ENCODE data around the gene TMCC1. TPM values are rescaled to one million over a fixed set of nuclear protein-coding genes. Genes with fewer than 3 reads are reported as not detected.
A peak's percentile ranks its signal among the peaks of the same experiment; 100 is the strongest.

TMCC1 gene
- total RNA-seq, 2 donors from 2014 or later = 21.5 to 34.5 TPM

- Mint-ChIP-seq H3K4me1 (ENCODE audit: low read depth in 2 of 2) (peaks cover 24 to 33% of the 10 kb centered on the region in 2 donors), H3K27ac (no peak overlapping the region), H3K36me3 (no peaks in the 10 kb centered on the region), H3K4me3 (no peak overlapping the region), H3K9me3 (no peaks in the 10 kb centered on the region), H3K27me3 (no peaks in the 10 kb centered on the region)
- ATAC-seq (no peak), DNase-seq (ENCODE audit: low spot score) (peak; percentile 54)
These were observed 269.9 kb downstream of the TMCC1 start for GRCh38 chr3:129623447-129624118.

- H3K27me3 Mint-ChIP-seq = no peaks in the 10 kb centered on the region
- H3K36me3 Mint-ChIP-seq = no peaks in the 10 kb centered on the region
- ATAC-seq (no peak), DNase-seq (ENCODE audit: low spot score) (peak; percentile 58)
- H3K4me3 Mint-ChIP-seq = no peak overlapping the region
- peaks cover 20 to 32% of the 10 kb centered on the region in 2 donors for H3K4me1 Mint-ChIP-seq (ENCODE audit: low read depth in 2 of 2)
- H3K27ac Mint-ChIP-seq = no peak overlapping the region
- H3K9me3 Mint-ChIP-seq = no peaks in the 10 kb centered on the region
These were observed 270.6 kb downstream of the TMCC1 start for GRCh38 chr3:129622933-129623332.

DNA sequence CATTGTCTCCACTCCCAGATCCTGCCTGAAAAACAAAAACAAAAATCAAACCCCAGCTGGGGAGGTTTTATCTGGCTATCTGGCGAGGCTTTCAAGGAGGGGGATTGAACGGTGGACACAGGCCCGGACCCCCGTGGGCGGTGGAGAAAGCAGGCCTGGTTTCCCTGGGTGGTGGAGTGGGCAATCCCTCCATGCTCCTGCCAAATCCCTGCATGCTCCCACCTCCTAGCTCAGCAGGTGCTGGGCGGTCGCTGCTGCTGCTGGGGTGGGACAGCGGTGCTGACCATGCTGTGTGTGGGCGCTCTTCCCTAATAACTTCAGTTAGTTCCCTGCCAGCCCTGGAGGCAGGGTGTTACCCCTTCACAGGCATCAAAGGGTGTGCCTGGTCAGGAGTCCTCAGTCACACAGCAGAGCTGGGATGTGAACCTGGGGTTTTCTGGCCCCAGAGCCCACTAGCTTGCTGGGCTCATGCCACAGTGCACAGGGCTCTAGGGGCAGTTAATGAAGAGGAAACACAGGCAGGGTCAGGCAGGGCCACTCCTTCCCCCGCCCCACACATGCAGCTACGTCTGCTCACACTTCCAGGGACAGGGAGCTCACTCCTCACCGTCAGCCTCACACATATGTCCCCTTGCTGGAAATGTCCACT lies 271.2 kb downstream of the TMCC1 start:
- ATAC-seq = no peak
- H3K27ac Mint-ChIP-seq = no peak overlapping the region
- H3K4me3 Mint-ChIP-seq = no peak overlapping the region
- H3K9me3 Mint-ChIP-seq = no peaks in the 10 kb centered on the region
- no peaks in the 10 kb centered on the region for H3K36me3 Mint-ChIP-seq
- DNase-seq (ENCODE audit: low spot score) = no peak
- peaks cover 14 to 27% of the 10 kb centered on the region in 2 donors for H3K4me1 Mint-ChIP-seq (ENCODE audit: low read depth in 2 of 2)
- no peaks in the 10 kb centered on the region for H3K27me3 Mint-ChIP-seq

- ATAC-seq (no peak), DNase-seq (ENCODE audit: low spot score) (peak; percentile 44)
- no peak overlapping the region for H3K27ac Mint-ChIP-seq
- H3K36me3 Mint-ChIP-seq = no peaks in the 10 kb centered on the region
- no peaks in the 10 kb centered on the region for H3K27me3 Mint-ChIP-seq
- H3K4me1 Mint-ChIP-seq (ENCODE audit: low read depth in 2 of 2) = peaks cover 11 to 26% of the 10 kb centered on the region in 2 donors
- no peak overlapping the region for H3K4me3 Mint-ChIP-seq
- no peaks in the 10 kb centered on the region for H3K9me3 Mint-ChIP-seq
These were observed 271.8 kb downstream of the TMCC1 start for GRCh38 chr3:129621626-129622225.

GRCh38 chr3:129620828-129621559 lies 272.5 kb downstream of the TMCC1 start:
- Mint-ChIP-seq H3K27ac (no peak overlapping the region), H3K4me1 (ENCODE audit: low read depth in 2 of 2) (peaks cover 7 to 22% of the 10 kb centered on the region in 2 donors), H3K4me3 (no peak overlapping the region), H3K27me3 (no peaks in the 10 kb centered on the region), H3K9me3 (no peaks in the 10 kb centered on the region), H3K36me3 (no peaks in the 10 kb centered on the region)
- ATAC-seq = no peak
- peak; percentile 53 for DNase-seq (ENCODE audit: low spot score)

DNA sequence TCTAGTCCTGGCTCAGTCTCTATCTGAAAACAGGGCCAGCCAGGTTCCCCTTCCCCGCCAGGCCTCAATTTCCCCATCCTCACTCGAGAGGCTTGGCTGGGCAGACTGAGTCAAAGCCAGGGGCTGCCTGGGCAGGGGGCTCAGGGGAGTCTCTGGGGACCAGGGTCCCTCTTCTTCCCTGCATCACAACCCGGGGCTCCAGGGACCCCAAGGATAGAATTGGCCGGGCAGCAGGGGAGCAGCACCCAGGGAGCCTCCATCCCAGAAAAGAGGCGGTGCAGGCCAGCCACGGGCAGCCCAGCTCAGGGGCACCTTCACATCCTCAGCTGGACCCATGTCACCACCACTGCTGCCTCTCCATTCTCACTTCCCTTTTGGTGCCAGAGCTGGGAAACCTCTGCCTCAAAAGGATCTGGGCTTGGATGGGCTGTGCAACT lies 273.8 kb downstream of the TMCC1 start:
- Mint-ChIP-seq H3K4me1 (ENCODE audit: low read depth in 2 of 2) (peaks cover 4 to 20% of the 10 kb centered on the region in 2 donors), H3K36me3 (no peaks in the 10 kb centered on the region), H3K4me3 (no peak overlapping the region), H3K9me3 (no peaks in the 10 kb centered on the region), H3K27me3 (no peaks in the 10 kb centered on the region), H3K27ac (no peak overlapping the region)
- ATAC-seq (no peak), DNase-seq (ENCODE audit: low spot score) (peak; percentile 39)

GRCh38 chr3:129618901-129619671 lies 274.4 kb downstream of the TMCC1 start:
- H3K36me3 Mint-ChIP-seq = no peaks in the 10 kb centered on the region
- ATAC-seq = no peak
- no peak overlapping the region for H3K27ac Mint-ChIP-seq
- peaks cover 4 to 16% of the 10 kb centered on the region in 2 donors for H3K4me1 Mint-ChIP-seq (ENCODE audit: low read depth in 2 of 2)
- H3K9me3 Mint-ChIP-seq = no peaks in the 10 kb centered on the region
- no peak overlapping the region for H3K4me3 Mint-ChIP-seq
- no peaks in the 10 kb centered on the region for H3K27me3 Mint-ChIP-seq
- DNase-seq (ENCODE audit: low spot score) = peak; percentile 56

DNA sequence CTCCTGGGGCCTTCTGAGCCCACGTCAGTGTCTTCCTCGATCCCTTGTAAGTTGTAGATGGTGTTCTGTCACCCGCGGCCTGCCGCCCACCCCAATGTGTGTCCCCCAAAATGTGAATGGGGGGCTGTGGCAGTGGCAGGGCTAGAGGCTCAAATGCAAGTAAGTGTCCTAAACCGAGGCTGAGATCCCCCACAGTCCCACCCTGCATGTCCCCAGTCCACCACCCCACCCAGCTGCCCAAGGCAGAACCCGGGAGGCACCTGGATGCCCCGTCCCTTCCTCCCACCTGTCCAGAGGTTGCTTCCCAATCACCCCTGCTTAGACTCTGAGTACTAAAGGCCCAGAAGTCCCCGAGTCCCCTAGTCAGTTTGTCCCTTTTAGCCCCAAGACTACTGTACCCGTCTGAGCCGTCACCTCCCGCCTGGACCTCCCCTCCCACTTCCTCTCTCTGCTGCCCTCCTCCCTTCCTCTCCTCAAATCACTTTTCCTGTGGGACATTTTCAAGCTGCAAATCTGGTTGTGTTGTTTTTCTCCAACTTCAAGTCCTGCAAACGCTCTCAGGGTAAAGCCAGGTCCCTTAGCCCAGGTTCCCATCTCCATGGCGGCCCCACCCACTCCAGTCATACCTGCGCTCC lies 275.2 kb downstream of the TMCC1 start:
- DNase-seq (ENCODE audit: low spot score) = no peak
- Mint-ChIP-seq H3K27ac (no peak overlapping the region), H3K9me3 (no peaks in the 10 kb centered on the region), H3K4me1 (ENCODE audit: low read depth in 2 of 2) (peaks cover 4 to 16% of the 10 kb centered on the region in 2 donors), H3K27me3 (no peaks in the 10 kb centered on the region), H3K4me3 (no peak overlapping the region), H3K36me3 (no peaks in the 10 kb centered on the region)
- no peak for ATAC-seq

DNA sequence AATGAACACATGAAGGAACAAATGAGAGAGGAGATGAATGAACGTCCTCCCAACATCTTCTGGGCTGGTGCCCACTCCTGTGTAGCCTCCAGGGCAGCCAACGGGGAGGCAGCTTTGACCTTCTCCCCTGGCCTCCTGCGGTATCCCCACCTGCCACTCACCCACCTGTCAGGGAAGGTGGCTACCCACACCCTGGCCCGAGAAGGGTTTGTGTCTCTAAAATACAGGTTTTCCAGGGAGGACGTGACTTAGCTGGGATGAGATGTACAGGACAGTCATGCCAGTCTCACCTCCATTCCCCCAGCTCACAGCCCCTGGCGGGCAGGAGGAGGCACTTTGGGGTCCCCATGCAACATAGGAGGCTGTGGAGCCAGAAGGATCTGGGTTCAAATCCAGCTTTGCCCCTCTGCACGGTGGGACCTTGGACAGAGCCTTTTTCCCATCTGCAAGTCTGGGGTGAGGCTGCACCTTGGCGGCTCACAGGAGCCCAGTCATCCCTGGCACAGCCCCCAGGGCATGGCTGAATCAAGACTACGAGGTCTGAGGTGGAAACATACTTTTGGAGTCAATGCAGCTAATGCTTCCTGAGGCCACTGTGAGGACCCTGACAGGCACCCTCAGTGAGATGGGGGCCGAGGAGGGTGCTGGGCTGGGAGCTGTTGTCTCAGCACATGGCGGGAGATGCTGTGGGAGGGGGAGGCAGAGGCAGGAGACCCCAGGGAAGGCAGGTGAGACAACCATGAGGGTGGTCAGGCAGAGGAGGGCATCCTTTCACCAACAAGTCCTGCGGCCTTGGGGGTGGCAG lies 275.9 kb downstream of the TMCC1 start:
- Mint-ChIP-seq H3K27ac (no peak overlapping the region), H3K36me3 (no peaks in the 10 kb centered on the region), H3K4me1 (ENCODE audit: low read depth in 2 of 2) (peaks cover 4 to 16% of the 10 kb centered on the region in 2 donors), H3K27me3 (no peaks in the 10 kb centered on the region), H3K4me3 (no peak overlapping the region), H3K9me3 (no peaks in the 10 kb centered on the region)
- DNase-seq (ENCODE audit: low spot score) (no peak), ATAC-seq (no peak)

- ATAC-seq (no peak), DNase-seq (ENCODE audit: low spot score) (no peak)
- H3K36me3 Mint-ChIP-seq = no peaks in the 10 kb centered on the region
- no peak overlapping the region for H3K27ac Mint-ChIP-seq
- no peaks in the 10 kb centered on the region for H3K9me3 Mint-ChIP-seq
- no peaks in the 10 kb centered on the region for H3K27me3 Mint-ChIP-seq
- H3K4me1 Mint-ChIP-seq (ENCODE audit: low read depth in 2 of 2) = peaks cover 5 to 18% of the 10 kb centered on the region in 2 donors
- no peak overlapping the region for H3K4me3 Mint-ChIP-seq
These were observed 276.8 kb downstream of the TMCC1 start for GRCh38 chr3:129616713-129617112.

DNA sequence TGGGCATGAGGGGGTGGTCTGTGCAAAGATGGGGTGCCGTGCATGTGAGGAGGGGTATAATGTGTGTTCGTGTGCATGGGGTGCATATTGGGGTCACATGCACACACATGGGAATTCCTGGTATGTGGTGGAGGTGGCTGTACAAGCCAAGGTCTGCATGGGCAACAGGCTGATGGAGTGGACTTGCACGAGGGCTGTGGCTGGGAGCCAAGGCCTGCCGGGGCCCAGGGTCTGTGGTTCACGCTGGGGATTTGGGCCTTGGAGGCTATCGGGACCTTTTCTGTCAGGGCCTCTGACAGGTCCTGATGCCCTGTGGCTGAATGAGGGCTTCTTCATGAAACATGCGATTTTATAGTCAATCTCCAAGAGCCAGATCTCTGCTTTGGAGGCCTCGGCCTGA lies 277.2 kb downstream of the TMCC1 start:
- no peaks in the 10 kb centered on the region for H3K36me3 Mint-ChIP-seq
- H3K9me3 Mint-ChIP-seq = no peaks in the 10 kb centered on the region
- H3K4me3 Mint-ChIP-seq = no peak overlapping the region
- H3K27ac Mint-ChIP-seq = no peak overlapping the region
- DNase-seq (ENCODE audit: low spot score) (no peak), ATAC-seq (no peak)
- peaks cover 9 to 22% of the 10 kb centered on the region in 2 donors for H3K4me1 Mint-ChIP-seq (ENCODE audit: low read depth in 2 of 2)
- H3K27me3 Mint-ChIP-seq = no peaks in the 10 kb centered on the region

DNA sequence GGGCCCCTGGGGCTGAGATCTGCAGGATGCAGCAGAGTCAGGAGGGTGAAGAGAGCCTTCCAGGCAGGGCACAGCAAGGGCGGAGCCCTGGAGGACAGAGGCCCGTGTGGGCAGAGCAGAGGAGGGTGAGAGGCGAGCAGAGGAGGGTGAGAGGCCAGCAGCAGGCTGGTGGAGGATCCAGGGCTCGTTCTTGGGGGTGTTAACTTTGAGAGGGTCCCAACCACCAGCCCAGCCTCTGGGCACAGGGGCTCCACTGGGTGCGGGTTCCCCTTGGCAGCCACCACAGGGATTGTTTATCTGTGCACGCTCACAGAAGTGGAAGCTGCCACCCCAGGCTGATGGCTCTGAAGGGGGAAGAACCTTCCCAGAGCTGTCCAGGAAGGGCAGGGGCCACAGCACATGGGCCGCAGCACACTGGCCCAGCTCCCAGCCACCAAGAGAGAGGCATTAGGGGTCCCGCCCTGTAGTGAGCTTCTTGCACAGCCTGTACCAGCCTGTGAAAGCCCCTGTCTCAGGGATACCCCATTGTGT lies 277.7 kb downstream of the TMCC1 start:
- no peak overlapping the region for H3K4me3 Mint-ChIP-seq
- no peaks in the 10 kb centered on the region for H3K9me3 Mint-ChIP-seq
- H3K36me3 Mint-ChIP-seq = no peaks in the 10 kb centered on the region
- no peak overlapping the region for H3K27ac Mint-ChIP-seq
- H3K4me1 Mint-ChIP-seq (ENCODE audit: low read depth in 2 of 2) = peaks cover 14 to 27% of the 10 kb centered on the region in 2 donors
- ATAC-seq = no peak
- H3K27me3 Mint-ChIP-seq = no peaks in the 10 kb centered on the region
- no peak for DNase-seq (ENCODE audit: low spot score)

Data from natural killer cell treated with Interleukin-12 subunit alpha and Interleukin-12 subunit beta and Interleukin-15 and Interleukin-18, amount 100 ng/mL, for 72 hours (primary cell).